GM12875 (cell line): ENCODE measurements around the gene EML2.

Experiments used
- H3K4me3 ChIP-seq: one replicate; pipeline ENCODE4 v1.5.1; 2011; ENCODE audit warnings: low read depth, low read length, control low read depth
- TF ChIP-seq, protein P1 (sequence below): IDR thresholded peaks from 2 replicates; pipeline ENCODE4 v1.5.1; 2011; ENCODE audit warnings: low read depth, mild to moderate bottlenecking, control low read depth, inconsistent platforms, low read length, moderate library complexity, borderline replicate concordance; ENCODE audit not compliant: insufficient read depth

EML2 gene

DNA sequence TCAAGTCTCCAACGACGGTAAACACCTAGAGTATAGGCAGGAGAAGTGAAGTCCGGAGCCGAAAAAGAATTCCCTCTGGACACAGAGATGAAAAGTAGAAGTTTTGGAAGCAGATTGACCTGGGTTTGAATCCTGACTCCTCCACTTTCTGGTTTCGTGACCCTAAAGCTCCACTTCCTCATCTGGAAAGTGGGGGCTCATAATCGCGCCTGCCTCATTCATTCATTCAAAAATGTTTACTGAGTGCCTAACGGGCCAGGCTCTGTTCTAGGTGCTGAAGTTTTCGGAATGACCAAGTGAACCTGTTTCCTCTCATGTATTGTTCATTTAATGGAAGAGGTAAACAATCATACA lies 7.1 kb upstream of the EML2 start:
- TF ChIP-seq, protein P1, sequence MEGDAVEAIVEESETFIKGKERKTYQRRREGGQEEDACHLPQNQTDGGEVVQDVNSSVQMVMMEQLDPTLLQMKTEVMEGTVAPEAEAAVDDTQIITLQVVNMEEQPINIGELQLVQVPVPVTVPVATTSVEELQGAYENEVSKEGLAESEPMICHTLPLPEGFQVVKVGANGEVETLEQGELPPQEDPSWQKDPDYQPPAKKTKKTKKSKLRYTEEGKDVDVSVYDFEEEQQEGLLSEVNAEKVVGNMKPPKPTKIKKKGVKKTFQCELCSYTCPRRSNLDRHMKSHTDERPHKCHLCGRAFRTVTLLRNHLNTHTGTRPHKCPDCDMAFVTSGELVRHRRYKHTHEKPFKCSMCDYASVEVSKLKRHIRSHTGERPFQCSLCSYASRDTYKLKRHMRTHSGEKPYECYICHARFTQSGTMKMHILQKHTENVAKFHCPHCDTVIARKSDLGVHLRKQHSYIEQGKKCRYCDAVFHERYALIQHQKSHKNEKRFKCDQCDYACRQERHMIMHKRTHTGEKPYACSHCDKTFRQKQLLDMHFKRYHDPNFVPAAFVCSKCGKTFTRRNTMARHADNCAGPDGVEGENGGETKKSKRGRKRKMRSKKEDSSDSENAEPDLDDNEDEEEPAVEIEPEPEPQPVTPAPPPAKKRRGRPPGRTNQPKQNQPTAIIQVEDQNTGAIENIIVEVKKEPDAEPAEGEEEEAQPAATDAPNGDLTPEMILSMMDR = no peak
- H3K4me3 ChIP-seq = peak overlapping the region; percentile 3

DNA sequence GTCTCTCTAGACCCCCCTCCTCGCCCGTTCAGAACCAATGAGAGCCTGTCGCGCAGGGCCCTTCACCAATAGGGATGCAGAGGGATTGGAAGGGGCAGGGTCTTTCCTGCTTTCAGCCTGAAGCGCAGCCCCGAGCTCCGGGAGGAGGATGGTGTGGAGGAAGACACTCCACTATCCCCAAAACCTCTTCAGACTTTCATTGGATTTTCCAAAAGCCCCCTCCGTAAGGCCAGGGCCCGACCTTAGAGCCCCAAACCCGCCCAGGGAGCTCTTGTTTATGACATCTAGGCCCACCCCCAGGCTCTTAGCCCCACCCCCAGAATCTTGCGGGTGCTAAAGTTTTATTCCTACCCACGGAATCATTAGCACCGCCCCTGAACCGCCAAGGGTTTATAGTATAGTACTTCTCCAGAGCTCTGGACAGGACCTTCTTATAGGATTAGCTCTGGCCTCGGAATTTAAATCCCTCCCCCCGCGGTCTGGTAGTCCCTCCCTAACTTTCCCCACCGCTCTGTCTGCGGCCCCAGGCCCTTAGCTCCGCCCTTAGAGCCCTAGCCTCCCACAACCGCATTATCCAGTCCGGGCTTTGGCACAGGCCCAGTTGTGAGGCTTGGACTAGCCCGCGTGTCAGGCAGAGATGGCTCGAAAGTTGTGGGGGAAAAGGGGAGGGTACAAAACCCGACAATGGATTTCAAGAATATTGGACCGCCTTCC lies 6.6 kb upstream of the EML2 start:
- peak overlapping the region; percentile 54 for H3K4me3 ChIP-seq
- TF ChIP-seq, protein P1 = no peak

DNA sequence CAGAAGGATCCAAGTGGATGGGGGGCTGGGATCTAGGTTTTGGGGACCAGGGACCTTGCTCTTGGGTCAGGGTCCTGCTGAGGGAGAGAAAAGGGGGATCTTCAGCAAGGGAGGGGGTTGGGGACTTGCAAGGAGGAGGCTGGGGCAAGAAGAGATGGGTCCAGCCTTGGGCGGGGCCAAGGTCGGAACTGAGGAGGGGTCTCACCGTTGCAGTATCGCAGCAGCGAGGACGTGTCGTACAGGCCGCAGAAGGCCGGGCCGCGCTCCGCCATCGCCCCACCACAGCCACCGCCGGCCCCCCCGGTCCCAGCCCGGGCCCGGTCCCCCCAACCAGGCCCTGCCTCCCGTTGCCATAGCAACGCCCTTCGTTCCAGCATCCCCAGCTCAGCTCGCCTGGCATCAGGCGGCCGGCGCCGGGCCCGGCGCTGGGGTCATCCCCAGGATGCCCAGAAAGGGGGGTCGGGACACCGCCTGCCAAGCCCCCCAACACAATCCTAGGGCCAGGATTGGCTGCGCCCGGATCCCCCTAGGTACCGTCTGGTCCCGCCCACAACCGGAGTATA lies 6.0 kb upstream of the EML2 start:
- TF ChIP-seq, protein P1 = no peak
- peak overlapping the region; percentile 54 for H3K4me3 ChIP-seq

DNA sequence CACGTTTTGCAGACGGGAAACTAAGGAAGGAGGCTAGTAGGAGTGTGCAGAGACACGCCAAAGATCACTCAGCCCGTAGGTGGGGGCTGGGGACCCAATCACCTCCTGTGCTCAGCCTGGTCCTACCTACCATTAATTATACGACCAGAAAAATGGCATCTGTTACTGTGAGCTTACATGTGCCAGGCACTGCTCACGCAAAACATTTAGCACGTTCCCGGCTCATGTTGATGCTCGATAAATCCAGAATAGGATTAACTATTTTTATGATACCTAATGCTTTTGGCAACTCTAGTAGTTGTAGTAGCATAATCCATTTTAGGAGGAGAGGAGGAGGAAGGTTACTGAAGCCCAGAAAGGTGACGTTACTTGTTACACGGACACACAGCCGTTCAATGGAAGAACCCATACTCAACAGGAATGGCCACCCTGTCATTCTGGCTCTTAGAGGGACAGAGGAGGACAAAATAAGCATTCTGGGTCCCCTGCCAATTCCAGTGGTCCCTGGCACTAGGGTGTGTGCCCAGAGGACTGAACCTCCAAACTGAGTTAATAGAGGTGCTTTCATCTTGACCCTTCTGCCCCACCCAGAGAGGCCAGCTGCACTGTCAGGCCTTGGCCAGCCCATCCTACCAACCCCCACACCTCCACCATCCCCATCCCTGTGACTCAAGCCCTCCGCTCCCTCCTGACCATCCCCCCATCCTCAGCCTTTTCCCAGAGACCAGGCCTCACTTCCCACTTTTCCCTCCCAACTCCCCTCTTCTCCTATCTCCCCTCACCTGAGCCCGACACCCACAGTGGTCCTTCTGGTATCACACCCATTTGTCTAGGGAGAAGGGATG lies 5.0 kb upstream of the EML2 start:
- TF ChIP-seq, protein P1 = no peak
- peak overlapping the region; percentile 44 for H3K4me3 ChIP-seq

DNA sequence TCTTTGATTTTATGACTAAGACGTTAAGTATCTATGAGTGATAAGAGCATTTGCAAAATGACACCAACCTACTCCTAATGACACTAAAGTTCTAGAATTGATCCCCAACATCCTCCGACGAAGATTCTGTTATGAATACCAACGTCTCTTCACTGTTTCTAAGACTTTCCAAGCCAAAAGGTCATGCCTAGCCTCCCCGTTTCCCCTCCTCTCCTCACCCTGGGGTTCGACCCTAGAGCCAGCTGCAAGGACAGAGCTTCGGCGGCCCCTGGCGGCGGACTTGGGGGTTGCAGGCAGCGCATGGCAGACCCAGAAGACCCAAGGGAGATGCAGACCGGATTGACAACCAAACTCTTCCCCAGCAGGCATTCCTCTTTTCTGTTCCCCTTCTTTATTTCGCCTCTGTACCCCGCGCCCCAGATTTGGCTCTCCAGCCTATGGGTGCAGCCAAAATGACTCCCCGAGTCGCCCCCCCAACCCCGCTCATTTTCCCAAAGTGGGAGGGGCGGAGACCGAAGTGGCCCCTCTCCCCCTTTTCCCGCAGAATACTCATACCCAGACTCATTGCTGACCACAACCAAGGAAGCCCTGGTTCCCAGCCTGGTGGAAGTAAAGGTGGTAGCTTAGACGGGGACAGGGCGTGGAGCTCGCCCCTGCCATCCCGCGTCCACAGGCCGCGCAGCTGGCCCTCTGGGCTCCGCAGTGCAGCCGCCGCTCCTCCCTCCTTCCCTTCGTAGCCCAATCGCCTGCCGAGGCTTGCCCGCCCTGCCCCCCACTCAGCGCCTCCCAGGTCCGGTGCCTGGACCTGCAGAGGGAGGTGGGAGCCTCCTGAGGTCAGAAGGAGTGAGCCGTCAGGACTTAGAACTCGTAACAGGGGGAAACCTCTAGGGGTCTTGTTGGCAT lies 4.1 kb upstream of the EML2 start:
- H3K4me3 ChIP-seq = peak overlapping the region; percentile 44
- TF ChIP-seq, protein P1 = peak; percentile 99

DNA sequence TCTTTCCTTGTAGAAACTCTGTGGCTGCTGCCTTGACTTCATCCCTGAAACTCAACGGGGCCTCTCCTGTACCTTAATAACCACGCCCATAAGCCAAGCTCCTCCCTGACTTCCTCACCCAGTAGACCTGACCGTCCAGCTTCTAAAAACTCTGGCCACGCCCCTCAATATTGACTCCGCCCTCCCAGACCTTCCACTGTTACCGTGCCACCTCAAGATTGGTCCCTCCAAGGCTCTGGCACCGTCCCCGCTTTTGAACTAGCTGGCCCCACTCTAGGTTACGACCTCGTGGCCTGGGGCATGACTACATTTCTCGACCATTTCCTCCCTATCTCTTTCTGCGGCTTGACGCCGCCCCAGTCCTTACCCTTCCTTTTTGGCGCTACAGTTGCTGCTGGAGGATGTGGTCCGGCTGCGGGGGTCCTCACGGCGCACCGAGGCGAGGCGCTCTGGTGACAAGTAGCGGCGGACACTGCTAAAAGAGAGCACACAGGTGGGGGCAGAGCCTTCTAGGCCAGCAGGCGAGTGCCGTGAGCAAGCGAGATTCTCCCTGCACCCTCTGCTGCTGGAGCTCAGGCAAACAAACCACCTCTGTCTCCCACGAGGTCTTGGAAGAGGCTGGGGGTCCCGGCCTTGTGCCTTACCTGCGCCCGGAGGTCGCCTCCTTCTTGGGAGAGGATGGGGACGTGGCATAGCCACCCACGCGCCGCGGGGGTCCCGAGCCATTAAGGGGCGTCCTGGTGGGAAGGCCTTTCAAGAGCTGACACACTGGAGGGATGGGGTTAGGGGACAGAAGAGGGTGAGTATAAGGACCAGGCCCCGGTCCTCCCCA lies 2.3 kb upstream of the EML2 start:
- H3K4me3 ChIP-seq = peak overlapping the region; percentile 68
- TF ChIP-seq, protein P1 = no peak
